ENCODE results near the gene SMG6.

- TF ChIP-seq CTCF (conservative IDR thresholded peaks at IDR 0.05; ENCODE audit: low read depth, low read length): no peak
- no peak for TF ChIP-seq EZH2 (IDR thresholded peaks at IDR 0.05; ENCODE audit: borderline replicate concordance, low read depth, low read length, poor library complexity, severe bottlenecking)
These were observed 222.0 kb downstream of the SMG6 start for GRCh38 chr17:2081564-2081963.
